ENCODE results near the gene MYMK. TPM values are rescaled to one million over a fixed set of nuclear protein-coding genes. Genes with fewer than 3 reads are reported as not detected.

MYMK gene
- total and polyA plus RNA-seq, 2 experiments from 2014 or later: 1.3 TPM; not detected in 1

DNA sequence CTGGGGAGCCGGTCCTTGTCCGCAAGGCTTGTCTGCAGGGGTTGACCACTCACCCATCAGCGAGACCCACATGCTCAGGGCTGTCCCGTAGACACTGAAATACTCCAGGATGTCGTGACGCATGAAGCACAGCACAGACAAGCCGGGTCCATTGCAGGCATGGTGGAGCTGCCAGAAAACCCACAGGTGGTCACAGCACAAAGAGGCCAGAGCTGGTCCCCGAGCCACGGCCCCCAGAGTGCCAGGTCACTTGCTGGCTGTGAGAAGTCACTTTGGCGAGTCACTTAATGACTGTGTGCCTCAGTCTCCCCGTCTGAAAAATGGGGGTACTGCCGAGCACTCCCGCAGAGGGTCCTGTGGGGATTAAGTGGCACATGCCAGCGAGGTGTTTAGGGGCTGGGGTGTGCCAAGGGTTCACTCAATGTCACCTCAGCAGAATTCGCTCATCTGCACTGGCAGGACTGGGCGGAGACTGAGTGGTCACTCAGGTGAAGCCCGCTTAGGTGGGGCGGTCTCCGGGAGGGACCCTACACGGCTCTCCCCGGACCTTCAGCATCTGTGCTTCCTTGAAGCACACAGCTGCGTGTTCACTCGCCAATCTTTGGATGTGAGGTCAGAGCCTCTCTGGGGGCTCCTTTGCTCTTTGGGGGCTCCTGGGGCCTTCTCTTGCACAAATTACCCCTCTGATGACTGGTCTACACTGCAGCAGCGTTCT, 4.5 kb downstream of the MYMK start:
- 93% methylated on average over 24 of the region's 24 CpGs for WGBS (ENCODE audit: low lambda C conversion rate, missing lambda C conversion rate)

DNA sequence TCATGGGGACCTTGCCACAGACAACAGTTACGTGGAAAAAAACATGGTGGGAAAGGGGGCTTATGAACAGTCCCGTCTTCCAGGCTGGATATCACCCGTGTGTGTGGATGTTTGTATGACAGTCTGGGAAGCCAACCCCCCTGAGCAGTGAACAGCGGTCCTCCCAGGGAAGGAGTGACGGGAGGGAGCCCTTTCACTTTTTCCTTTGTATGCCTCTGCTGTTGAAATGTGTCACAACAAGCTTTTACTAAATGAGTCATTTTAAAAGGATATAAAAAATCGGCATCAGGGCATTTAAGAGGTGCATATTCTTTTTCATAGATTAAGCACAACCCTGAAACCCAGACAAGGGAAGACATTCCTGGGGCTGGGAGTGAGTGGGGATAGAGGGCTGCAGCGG, 5.1 kb downstream of the MYMK start:
- Histone ChIP-seq H3K9me2 (replicated peaks; ENCODE audit: insufficient read depth) (no peaks in the 10 kb centered on the region), H3K4me3 (no peak overlapping the region), H2AFZ (no peak overlapping the region), H3K9me3 (ENCODE audit: low read depth) (no peaks in the 10 kb centered on the region), H3K4me1 (ENCODE audit: insufficient read depth) (peaks cover under 1% of the 10 kb centered on the region), H4K20me1 (ENCODE audit: insufficient read depth, poor library complexity, severe bottlenecking) (no peaks in the 10 kb centered on the region), H3K27ac (no peak overlapping the region), H3K27me3 (no peaks in the 10 kb centered on the region), H3K79me2 (no peaks in the 10 kb centered on the region), H3K4me2 (no peak overlapping the region), H3K36me3 (replicated peaks; ENCODE audit: insufficient read depth, low read depth) (no peaks in the 10 kb centered on the region)
- no peak for DNase-seq (ENCODE audit: low spot score)
- TF ChIP-seq EZH2 (IDR thresholded peaks at IDR 0.05; ENCODE audit: borderline replicate concordance): no peak
- TF ChIP-seq, protein P1, sequence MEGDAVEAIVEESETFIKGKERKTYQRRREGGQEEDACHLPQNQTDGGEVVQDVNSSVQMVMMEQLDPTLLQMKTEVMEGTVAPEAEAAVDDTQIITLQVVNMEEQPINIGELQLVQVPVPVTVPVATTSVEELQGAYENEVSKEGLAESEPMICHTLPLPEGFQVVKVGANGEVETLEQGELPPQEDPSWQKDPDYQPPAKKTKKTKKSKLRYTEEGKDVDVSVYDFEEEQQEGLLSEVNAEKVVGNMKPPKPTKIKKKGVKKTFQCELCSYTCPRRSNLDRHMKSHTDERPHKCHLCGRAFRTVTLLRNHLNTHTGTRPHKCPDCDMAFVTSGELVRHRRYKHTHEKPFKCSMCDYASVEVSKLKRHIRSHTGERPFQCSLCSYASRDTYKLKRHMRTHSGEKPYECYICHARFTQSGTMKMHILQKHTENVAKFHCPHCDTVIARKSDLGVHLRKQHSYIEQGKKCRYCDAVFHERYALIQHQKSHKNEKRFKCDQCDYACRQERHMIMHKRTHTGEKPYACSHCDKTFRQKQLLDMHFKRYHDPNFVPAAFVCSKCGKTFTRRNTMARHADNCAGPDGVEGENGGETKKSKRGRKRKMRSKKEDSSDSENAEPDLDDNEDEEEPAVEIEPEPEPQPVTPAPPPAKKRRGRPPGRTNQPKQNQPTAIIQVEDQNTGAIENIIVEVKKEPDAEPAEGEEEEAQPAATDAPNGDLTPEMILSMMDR (IDR thresholded peaks at IDR 0.05; ENCODE audit: poor library complexity): no peak
- no peak for TF ChIP-seq EZH2phosphoT487 (IDR thresholded peaks at IDR 0.05; ENCODE audit: low read depth, severe bottlenecking, unreplicated experiment)
- WGBS (ENCODE audit: low lambda C conversion rate, missing lambda C conversion rate): 74% methylated on average over 7 of the region's 7 CpGs

More for the DNA sequence above, 4.5 kb downstream of the MYMK start:
- Histone ChIP-seq H3K4me1 (ENCODE audit: insufficient read depth) (no peaks in the 10 kb centered on the region), H3K79me2 (no peaks in the 10 kb centered on the region), H2AFZ (no peak overlapping the region), H3K27me3 (no peaks in the 10 kb centered on the region), H3K4me3 (no peak overlapping the region), H3K9me3 (ENCODE audit: low read depth) (no peaks in the 10 kb centered on the region), H3K27ac (no peak overlapping the region), H3K36me3 (replicated peaks; ENCODE audit: insufficient read depth, low read depth) (no peaks in the 10 kb centered on the region), H4K20me1 (ENCODE audit: insufficient read depth, poor library complexity, severe bottlenecking) (no peaks in the 10 kb centered on the region), H3K9me2 (replicated peaks; ENCODE audit: insufficient read depth) (no peaks in the 10 kb centered on the region), H3K4me2 (no peak overlapping the region)
- no peak for DNase-seq (ENCODE audit: low spot score)
- TF ChIP-seq, protein P1 (IDR thresholded peaks at IDR 0.05; ENCODE audit: poor library complexity): no peak
- no peak for TF ChIP-seq EZH2phosphoT487 (IDR thresholded peaks at IDR 0.05; ENCODE audit: low read depth, severe bottlenecking, unreplicated experiment)
- no peak for TF ChIP-seq EZH2 (IDR thresholded peaks at IDR 0.05; ENCODE audit: borderline replicate concordance)

DNA sequence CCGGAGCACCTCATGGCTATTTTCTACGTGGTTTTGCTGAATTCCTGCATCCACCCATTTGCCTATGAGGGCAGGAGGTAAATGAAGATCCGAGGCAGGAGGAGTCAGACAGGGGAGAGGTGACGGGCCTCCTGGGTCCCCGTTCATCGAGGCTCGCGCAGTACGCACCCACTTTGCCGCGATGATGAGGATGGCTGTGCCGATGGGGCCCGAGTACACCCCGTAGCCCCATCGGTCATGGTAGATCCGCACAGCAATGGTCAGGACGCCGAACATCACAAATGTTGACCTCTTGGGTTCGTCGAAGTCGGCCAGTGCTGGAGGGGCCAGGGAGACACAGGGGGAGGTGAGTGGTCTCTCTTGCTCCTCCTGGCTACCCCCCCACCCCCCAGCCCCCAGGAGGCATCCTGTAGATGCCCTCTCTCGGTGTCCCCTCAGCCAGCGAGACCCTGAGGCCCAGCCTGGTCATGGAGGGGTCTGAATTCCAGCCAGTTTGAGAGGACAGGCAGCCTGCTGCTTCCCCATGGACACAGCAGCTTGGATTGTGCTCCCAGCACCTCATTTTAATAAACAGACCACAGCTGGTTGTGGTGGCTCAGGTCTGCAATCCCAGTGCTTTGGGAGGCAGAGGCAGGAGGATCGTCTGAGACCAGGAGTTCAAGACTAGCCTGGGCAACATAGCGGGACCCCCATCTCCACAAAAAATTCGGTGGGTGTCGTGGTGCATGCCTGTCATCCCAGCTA, 5.9 kb downstream of the MYMK start:
- DNase-seq (ENCODE audit: low spot score): no peak
- 93% methylated on average over 21 of the region's 27 CpGs for whole genome bisulfite sequencing (ENCODE audit: low lambda C conversion rate, missing lambda C conversion rate)
- Histone ChIP-seq H3K4me1 (ENCODE audit: insufficient read depth) (peaks cover 4% of the 10 kb centered on the region), H3K36me3 (replicated peaks; ENCODE audit: insufficient read depth, low read depth) (no peaks in the 10 kb centered on the region), H3K27ac (no peak overlapping the region), H3K79me2 (no peaks in the 10 kb centered on the region), H3K9me3 (ENCODE audit: low read depth) (no peaks in the 10 kb centered on the region), H3K27me3 (no peaks in the 10 kb centered on the region), H3K9me2 (replicated peaks; ENCODE audit: insufficient read depth) (no peaks in the 10 kb centered on the region), H3K4me3 (no peak overlapping the region), H2AFZ (no peak overlapping the region), H4K20me1 (ENCODE audit: insufficient read depth, poor library complexity, severe bottlenecking) (no peaks in the 10 kb centered on the region), H3K4me2 (no peak overlapping the region)
- TF ChIP-seq, protein P1 (IDR thresholded peaks at IDR 0.05; ENCODE audit: poor library complexity): no peak

All from hepatocyte (in vitro differentiated cells).